ENCODE results near the gene XBP1.

Gene XBP1

GRCh38 chr22:28798810-28799605 is 1.4 kb downstream of the XBP1 start:
- FAIRE-seq (peak; percentile 73), DNase-seq (ENCODE audit: insufficient read length) (no peak)
- TF ChIP-seq TAF1 (IDR thresholded peaks at IDR 0.05; ENCODE audit: borderline replicate concordance, low read depth, low read length) (no peak), POLR2A (IDR thresholded peaks at IDR 0.05; ENCODE audit: low read depth, low read length) (peak; percentile 13; the same call in 1 of the 2 replicates), POLR2AphosphoS5 (IDR thresholded peaks at IDR 0.05; ENCODE audit: low read depth, low read length) (peak; percentile 17; the same call in 1 of the 2 replicates)

GRCh38 chr22:28795932-28796856 is 4.2 kb downstream of the XBP1 start:
- DNase-seq (ENCODE audit: insufficient read length), result no peak
- FAIRE-seq, result no peak
- TF ChIP-seq POLR2AphosphoS5 (IDR thresholded peaks at IDR 0.05; ENCODE audit: low read depth, low read length), result no peak
- 0 out of 2 replicates have a peak, but pooled peaks have one; percentile 24 for TF ChIP-seq POLR2A (IDR thresholded peaks at IDR 0.05; ENCODE audit: low read depth, low read length)

GRCh38 chr22:28795071-28795693 is 5.2 kb downstream of the XBP1 start:
- TF ChIP-seq POLR2AphosphoS5 (IDR thresholded peaks at IDR 0.05; ENCODE audit: low read depth, low read length) (peak; percentile 17), TAF1 (IDR thresholded peaks at IDR 0.05; ENCODE audit: borderline replicate concordance, low read depth, low read length) (no peak)
- DNase-seq (ENCODE audit: insufficient read length), result no peak
- FAIRE-seq, result no peak

DNA sequence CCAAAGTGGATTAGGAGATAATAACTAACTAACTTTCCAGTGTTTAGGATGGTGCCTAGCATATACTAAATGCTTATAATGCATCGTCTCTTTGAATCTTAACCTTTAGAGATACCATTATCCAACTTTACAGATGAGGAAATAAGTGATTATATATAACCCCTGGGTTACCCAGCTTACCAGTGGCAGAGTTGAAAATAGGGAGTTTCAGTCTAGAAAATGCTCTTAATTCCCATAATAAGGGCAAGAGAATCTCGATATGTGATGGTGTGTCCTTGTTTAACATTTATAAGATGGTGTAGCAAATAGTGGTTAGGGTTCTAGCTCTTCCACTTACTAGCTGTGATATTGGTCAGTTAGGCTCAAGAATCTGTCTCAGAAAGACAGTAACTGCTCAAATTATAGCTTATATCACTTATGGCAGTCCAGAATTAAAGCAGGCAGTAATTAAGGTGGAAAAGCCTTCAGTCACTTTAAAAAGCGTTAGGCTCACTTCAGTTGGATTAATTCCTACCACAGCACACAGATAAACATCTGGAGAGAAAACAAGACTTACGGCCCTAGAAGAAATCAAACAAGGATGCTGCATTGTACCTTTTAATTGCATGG is 6.3 kb downstream of the XBP1 start:
- TF ChIP-seq POLR2AphosphoS5 (IDR thresholded peaks at IDR 0.05; ENCODE audit: low read depth, low read length), result no peak
- no peak for TF ChIP-seq POLR2A (IDR thresholded peaks at IDR 0.05; ENCODE audit: low read depth, low read length)
- no peak for TF ChIP-seq TAF1 (IDR thresholded peaks at IDR 0.05; ENCODE audit: borderline replicate concordance, low read depth, low read length)
- DNase-seq (ENCODE audit: insufficient read length), result no peak
- no peak for FAIRE-seq

DNA sequence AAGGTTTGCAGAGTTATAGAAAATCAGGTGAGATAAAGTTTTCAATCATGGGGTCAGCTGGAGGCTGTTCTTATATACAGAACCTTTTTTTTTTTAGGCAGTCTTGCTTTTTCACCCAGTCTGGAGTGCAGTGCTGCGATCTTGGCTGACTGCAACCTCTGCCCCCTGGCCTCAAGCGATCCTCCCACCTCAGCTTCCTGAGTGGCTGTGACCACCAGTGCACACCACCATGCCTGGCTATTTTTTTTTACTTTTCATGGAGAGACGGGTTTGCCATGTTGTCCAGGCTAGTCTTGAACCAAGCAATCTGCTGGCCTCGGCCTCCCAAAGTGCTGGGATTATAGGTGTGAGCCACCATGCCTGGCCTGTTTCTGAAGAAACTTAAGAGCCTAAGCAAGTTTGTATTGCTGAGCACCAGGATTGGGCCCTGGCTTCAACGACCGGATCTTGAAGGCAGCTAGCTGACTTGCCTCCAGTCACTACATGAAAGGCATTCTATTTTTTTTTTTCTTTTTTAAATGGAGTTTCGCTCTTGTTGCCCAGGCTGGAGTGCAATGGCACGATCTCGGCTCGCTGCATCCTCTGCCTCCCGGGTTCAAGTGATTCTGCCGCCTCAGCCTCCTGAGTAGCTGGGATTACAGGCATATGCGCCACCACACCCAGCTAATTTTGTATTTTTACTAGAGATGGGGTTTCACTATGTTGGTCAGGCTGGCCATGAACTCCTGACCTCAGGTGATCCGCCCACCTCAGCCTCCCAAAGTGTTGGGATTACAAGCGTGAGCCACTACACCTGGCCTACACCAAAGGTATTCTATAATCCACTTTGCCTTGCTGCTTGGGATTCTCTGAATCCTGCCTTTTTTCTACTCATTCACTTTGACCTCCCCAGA is 7.6 kb downstream of the XBP1 start:
- no peak for DNase-seq (ENCODE audit: insufficient read length)
- 0 out of 2 replicates have a peak, but pooled peaks have one; percentile 27 for TF ChIP-seq POLR2AphosphoS5 (IDR thresholded peaks at IDR 0.05; ENCODE audit: low read depth, low read length)
- peak; percentile 10; the same call in 1 of the 2 replicates for TF ChIP-seq POLR2A (IDR thresholded peaks at IDR 0.05; ENCODE audit: low read depth, low read length)
- no peak for TF ChIP-seq TAF1 (IDR thresholded peaks at IDR 0.05; ENCODE audit: borderline replicate concordance, low read depth, low read length)

DNA sequence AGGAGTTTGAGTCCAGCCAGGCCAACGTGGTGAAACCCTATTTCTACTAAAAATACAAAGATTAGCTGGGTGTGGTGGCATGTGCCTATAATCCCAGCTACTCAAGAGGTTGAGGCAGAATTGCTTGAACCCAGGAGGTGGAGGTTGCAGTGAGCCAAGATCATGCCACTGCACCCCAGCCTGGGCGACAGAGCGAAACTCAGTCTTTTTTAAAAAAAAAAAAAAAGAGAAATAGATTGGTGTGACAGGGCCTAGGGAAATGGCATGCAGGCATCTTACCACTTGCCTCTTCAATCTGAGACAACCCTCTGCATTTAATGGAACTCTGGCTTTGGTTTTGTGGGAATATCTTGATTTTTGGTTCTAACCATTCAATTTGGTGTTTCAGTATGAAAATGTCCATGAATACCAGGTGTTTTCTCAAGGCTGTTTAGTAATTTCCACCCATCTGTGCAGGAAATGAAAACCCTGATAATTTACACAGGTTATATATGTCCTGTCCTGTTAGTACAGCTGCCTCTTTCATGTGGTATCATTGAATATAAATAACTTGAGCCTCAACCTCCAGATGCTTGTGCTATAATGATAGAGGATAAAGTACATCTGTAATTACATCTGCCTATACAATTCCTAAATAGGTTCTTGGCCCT is 8.4 kb downstream of the XBP1 start:
- no peak for DNase-seq (ENCODE audit: insufficient read length)
- TF ChIP-seq POLR2AphosphoS5 (IDR thresholded peaks at IDR 0.05; ENCODE audit: low read depth, low read length) (no peak; the same call in 1 of the 2 replicates), TAF1 (IDR thresholded peaks at IDR 0.05; ENCODE audit: borderline replicate concordance, low read depth, low read length) (no peak), POLR2A (IDR thresholded peaks at IDR 0.05; ENCODE audit: low read depth, low read length) (no peak)
- peak; percentile 80 for FAIRE-seq

More for the DNA sequence above, 7.6 kb downstream of the XBP1 start:
- FAIRE-seq, result peak; percentile 77

GRCh38 chr22:28791124-28791523 is 9.2 kb downstream of the XBP1 start:
- DNase-seq (ENCODE audit: insufficient read length), result no peak
- TF ChIP-seq TAF1 (IDR thresholded peaks at IDR 0.05; ENCODE audit: borderline replicate concordance, low read depth, low read length), result no peak
- no peak for TF ChIP-seq POLR2A (IDR thresholded peaks at IDR 0.05; ENCODE audit: low read depth, low read length)
- no peak for TF ChIP-seq POLR2AphosphoS5 (IDR thresholded peaks at IDR 0.05; ENCODE audit: low read depth, low read length)
- peak; percentile 24 for FAIRE-seq

DNA sequence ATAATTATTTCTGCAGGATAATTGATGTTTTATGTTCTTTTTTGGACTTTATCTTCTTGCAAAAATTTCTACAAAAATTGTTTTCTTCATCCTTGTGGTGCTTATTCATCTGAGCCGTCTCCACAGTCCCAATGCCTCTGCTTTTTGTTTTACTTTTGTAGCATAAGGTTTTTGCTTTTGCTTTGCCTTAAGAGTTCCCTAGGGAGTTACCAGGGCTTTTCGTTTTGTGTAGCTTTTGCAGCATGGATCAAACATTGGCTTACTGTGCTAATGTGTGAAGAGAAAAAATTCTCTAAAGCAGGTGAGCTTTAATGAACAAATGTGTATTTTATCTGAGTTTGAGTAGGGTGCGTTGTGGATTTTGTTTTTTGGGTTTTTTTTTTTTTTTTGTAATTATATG is 11.8 kb downstream of the XBP1 start:
- DNase-seq (ENCODE audit: insufficient read length), result no peak
- no peak for FAIRE-seq
- TF ChIP-seq TAF1 (IDR thresholded peaks at IDR 0.05; ENCODE audit: borderline replicate concordance, low read depth, low read length), result no peak

GRCh38 chr22:28783786-28784671 is 16.3 kb downstream of the XBP1 start:
- DNase-seq (ENCODE audit: insufficient read length), result no peak
- no peak for FAIRE-seq
- TF ChIP-seq TAF1 (IDR thresholded peaks at IDR 0.05; ENCODE audit: borderline replicate concordance, low read depth, low read length), result no peak
- TF ChIP-seq POLR2A (IDR thresholded peaks at IDR 0.05; ENCODE audit: low read depth, low read length), result no peak
- no peak for TF ChIP-seq POLR2AphosphoS5 (IDR thresholded peaks at IDR 0.05; ENCODE audit: low read depth, low read length)

Measured in GM12892 (cell line).